Measurements from ENCODE around the gene ASB14.
A peak's percentile ranks its signal among the peaks of the same experiment; 100 is the strongest.

ASB14 gene

DNA sequence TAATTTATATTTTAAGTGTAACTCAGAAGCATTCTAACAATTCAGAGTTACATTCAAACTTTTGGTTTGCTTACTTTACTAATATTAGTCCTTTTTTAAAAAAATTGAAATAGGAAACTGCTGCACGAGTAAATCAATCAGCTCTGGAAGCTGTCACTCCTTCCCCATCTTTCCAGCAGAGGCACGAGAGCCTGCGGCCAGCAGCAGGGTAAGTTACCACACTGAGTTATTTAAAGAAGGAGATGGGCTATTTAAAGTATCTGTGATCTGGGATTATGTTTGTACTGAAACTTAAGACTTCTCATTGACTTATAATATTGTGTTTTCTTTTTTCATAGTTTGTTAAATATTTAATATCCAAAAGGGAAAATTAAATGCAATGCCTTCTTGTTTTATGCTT, 35.6 kb downstream of the ASB14 start:
- DNase-seq (ENCODE audit: low spot score): no peak
- TF ChIP-seq, protein P1, sequence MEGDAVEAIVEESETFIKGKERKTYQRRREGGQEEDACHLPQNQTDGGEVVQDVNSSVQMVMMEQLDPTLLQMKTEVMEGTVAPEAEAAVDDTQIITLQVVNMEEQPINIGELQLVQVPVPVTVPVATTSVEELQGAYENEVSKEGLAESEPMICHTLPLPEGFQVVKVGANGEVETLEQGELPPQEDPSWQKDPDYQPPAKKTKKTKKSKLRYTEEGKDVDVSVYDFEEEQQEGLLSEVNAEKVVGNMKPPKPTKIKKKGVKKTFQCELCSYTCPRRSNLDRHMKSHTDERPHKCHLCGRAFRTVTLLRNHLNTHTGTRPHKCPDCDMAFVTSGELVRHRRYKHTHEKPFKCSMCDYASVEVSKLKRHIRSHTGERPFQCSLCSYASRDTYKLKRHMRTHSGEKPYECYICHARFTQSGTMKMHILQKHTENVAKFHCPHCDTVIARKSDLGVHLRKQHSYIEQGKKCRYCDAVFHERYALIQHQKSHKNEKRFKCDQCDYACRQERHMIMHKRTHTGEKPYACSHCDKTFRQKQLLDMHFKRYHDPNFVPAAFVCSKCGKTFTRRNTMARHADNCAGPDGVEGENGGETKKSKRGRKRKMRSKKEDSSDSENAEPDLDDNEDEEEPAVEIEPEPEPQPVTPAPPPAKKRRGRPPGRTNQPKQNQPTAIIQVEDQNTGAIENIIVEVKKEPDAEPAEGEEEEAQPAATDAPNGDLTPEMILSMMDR (IDR thresholded peaks at IDR 0.05; ENCODE audit: extremely low read depth, missing control alignments): no peak

DNA sequence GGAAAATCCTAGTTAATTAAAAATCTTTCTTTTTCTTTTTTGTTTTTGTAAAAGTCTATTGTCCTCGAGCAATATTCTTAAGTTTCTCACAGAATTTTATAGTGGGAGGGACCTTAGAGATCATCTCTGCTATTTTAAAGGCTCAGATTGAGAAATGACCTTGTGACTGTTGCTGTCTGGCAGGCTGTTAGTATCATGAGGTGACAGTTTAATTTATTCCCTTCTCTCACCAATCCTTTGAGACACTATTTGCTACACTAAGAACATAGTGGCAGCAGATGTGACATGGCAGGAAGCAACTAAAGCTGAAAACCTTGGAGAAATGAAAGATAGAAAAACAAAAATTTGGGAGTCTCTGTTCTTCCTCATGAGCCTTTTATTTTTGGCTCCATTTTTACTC, 40.1 kb downstream of the ASB14 start:
- TF ChIP-seq, protein P1 (IDR thresholded peaks at IDR 0.05; ENCODE audit: extremely low read depth, missing control alignments): no peak
- DNase-seq (ENCODE audit: low spot score): no peak

DNA sequence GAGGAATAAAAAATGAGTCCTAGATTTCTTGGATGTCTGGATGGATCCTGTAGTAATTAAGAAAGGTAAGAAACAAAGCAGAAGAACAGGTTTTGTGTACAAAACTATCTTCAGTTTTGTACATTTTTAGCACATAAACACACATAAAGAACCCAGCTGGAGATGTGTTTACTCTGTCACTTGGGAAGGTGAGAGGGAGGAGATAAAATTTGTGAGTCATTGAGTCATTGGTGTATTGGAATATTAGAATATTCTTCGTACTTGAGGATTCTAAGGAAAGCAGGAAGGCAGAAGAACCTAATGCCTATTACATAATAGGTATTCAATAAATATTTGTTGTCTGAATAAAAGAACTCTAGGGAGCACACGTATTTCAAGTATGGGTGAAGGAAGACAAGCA, 47.5 kb downstream of the ASB14 start:
- TF ChIP-seq, protein P1 (IDR thresholded peaks at IDR 0.05; ENCODE audit: extremely low read depth, missing control alignments): no peak
- no peak for DNase-seq (ENCODE audit: low spot score)

DNA sequence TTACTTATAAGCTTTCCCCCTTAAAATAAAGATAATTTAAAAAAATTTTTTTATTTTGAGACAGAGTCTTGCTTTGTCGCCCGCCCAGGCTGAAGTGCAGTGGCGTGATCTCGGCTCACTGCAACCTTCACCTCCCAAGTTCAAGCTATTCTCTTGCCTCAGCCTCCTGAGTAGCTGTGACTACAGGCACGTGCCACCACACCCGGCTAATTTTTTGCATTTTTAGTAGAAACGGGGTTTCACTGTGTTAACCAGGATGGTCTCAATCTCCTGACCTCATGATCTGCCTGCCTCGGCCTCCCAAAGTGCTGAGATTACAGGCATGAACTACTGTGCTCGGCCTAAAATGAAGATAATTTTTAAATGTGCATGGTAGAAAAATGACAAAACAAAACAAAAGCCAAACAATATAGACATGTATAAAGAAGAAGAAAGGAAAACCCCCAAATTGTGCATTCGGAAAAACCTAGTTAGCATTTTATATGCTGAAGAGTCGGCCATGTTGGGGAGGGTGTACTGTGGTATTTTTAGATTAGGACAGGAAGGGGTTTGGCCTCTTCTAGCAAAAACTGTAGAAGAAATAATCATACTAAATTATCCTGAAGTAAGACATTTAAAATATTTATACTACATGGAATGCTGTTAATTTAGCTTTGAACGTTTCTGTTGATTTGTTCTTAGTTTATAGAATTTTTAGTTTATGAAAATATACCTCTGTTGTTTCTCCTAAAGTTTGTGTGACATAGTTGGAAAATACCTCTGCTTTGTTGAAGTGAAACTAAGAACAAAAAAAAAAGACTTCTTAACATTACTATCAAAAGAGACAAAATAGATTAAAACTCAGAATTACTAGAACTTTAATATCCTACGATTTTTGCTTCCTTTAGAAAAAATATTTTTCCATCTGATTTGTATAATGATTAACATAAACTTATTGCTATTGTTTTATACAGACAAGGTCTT, 57.6 kb downstream of the ASB14 start:
- TF ChIP-seq, protein P1 (IDR thresholded peaks at IDR 0.05; ENCODE audit: extremely low read depth, missing control alignments): no peak
- DNase-seq (ENCODE audit: low spot score): peak; percentile 47

DNA sequence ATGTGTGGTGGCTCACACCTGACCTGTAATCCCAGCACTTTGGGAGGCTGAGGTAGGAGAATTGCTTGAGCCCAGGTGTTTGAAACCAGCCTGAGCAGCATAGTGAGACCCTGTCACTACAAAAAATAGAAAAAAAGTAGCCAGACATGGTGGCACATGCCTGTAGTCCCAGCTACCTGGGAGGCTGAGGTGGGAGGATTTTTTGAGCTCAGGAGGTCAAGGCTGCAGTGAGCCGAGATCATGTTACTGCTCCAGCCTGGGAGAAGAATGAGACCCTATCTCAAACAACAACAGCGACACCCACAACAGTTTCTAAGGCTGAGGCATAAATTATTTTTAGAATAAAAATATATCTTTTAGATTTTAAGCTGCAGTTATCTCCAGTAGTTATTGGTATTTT, 58.7 kb downstream of the ASB14 start:
- no peak for DNase-seq (ENCODE audit: low spot score)

DNA sequence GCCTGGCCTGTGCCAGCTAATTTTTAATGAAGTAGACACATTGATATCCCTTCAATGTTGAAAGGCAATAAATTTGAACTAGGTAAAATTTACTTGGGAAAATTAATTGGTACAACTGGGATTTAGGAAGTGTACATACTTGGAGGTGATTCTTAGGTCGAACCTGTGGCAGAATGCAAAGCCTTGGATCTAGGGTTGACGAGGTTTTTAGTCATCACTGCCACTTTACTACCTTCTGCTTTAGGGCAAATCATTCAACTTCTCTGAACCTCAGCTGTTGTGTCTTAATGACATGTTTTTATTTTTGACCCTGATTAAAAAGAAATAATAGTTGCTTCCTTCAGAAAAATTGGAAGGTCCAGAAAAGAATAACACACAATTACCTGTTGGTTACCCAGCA, 62.5 kb downstream of the ASB14 start:
- no peak for DNase-seq (ENCODE audit: low spot score)

More for the DNA sequence above, 58.7 kb downstream of the ASB14 start:
- TF ChIP-seq, protein P1 (IDR thresholded peaks at IDR 0.05; ENCODE audit: extremely low read depth, missing control alignments): no peak

More for the DNA sequence above, 62.5 kb downstream of the ASB14 start:
- TF ChIP-seq, protein P1 (IDR thresholded peaks at IDR 0.05; ENCODE audit: extremely low read depth, missing control alignments): no peak
